ENCODE results near the gene PTPN6. TPM values are rescaled to one million over a fixed set of nuclear protein-coding genes. Genes with fewer than 3 reads are reported as not detected.
A peak's percentile ranks its signal among the peaks of the same experiment; 100 is the strongest.

PTPN6 gene
- polyA plus RNA-seq, 1 donor = 6.8 TPM

GRCh38 chr12:6923003-6923732, 28.0 kb upstream of the PTPN6 start:
- DNase-seq = no peak

GRCh38 chr12:6923851-6924250, 27.3 kb upstream of the PTPN6 start:
- DNase-seq = no peak

- no peak for DNase-seq
These were observed 26.0 kb upstream of the PTPN6 start for GRCh38 chr12:6925239-6925539.

GRCh38 chr12:6925540-6926279, 25.4 kb upstream of the PTPN6 start:
- DNase-seq = peak; percentile 84

- peak; percentile 93 for DNase-seq
These were observed 23.7 kb upstream of the PTPN6 start, which contains the start of gene ATN1 for GRCh38 chr12:6927379-6928021. Gene ATN1 (plus strand): TSS chr12:6927959. CDS start chr12:6934002, 6,043 bp downstream.

GRCh38 chr12:6928022-6928702, 23.0 kb upstream of the PTPN6 start:
- no peak for DNase-seq

GRCh38 chr12:6928703-6929407, 22.3 kb upstream of the PTPN6 start:
- DNase-seq = no peak

GRCh38 chr12:6929466-6930452, 21.4 kb upstream of the PTPN6 start:
- DNase-seq = no peak

GRCh38 chr12:6932766-6933165, 18.4 kb upstream of the PTPN6 start:
- DNase-seq = no peak

GRCh38 chr12:6934110-6934509, 17.0 kb upstream of the PTPN6 start:
- DNase-seq = no peak

- no peak for DNase-seq
These were observed 15.6 kb upstream of the PTPN6 start for GRCh38 chr12:6935371-6936193.

- DNase-seq = no peak
These were observed 14.9 kb upstream of the PTPN6 start for GRCh38 chr12:6936194-6936635.

- DNase-seq = no peak
These were observed 14.3 kb upstream of the PTPN6 start for GRCh38 chr12:6936636-6937480.

GRCh38 chr12:6937481-6938352, 13.4 kb upstream of the PTPN6 start:
- DNase-seq = peak; percentile 96

GRCh38 chr12:6938353-6939190, 12.6 kb upstream of the PTPN6 start:
- no peak for DNase-seq

- DNase-seq = no peak
These were observed 12.0 kb upstream of the PTPN6 start for GRCh38 chr12:6939191-6939540.

- no peak for DNase-seq
These were observed 9.9 kb upstream of the PTPN6 start for GRCh38 chr12:6941267-6941666.

All from hindlimb muscle (tissue), 1 donor.